WERI-Rb-1 (cell line): ENCODE results near the gene NOVA2.

ENCODE experiments used
- DNase-seq: peaks from one replicate; pipeline ENCODE4 v3.0.0-alpha.2; 2020
- H3K27ac ChIP-seq: fragments of 250-450 bp; sonication (Bioruptor Pico); 2 replicates; pipeline ENCODE4 v1.5.1; 2020; ENCODE audit warnings: mild to moderate bottlenecking, moderate library complexity
- H3K27me3 ChIP-seq: fragments of 250-450 bp; sonication (Bioruptor Pico); 2 replicates; pipeline ENCODE4 v1.5.1; 2021; ENCODE audit warnings: mild to moderate bottlenecking, low read depth, moderate library complexity; ENCODE audit not compliant: insufficient read depth, severe bottlenecking
- H3K36me3 ChIP-seq: fragments of 250-450 bp; sonication (Bioruptor Pico); 2 replicates; pipeline ENCODE4 v1.5.1; 2020; ENCODE audit warnings: mild to moderate bottlenecking, moderate library complexity
- H3K4me3 ChIP-seq: 2 replicates; pipeline ENCODE4 v1.5.1; 2011; ENCODE audit warnings: low read depth, mild to moderate bottlenecking, control low read depth, low read length
- H3K9me3 ChIP-seq: fragments of 250-450 bp; sonication (Bioruptor Pico); 2 replicates; pipeline ENCODE4 v1.5.1; 2021; ENCODE audit warnings: mild to moderate bottlenecking, moderate library complexity; ENCODE audit not compliant: severe bottlenecking
- TF ChIP-seq, protein P1 (sequence below): IDR thresholded peaks from 2 replicates; pipeline ENCODE4 v1.5.1; 2011; ENCODE audit warnings: low read depth, mild to moderate bottlenecking, control low read depth, inconsistent platforms, low read length

NOVA2 gene, protein sequence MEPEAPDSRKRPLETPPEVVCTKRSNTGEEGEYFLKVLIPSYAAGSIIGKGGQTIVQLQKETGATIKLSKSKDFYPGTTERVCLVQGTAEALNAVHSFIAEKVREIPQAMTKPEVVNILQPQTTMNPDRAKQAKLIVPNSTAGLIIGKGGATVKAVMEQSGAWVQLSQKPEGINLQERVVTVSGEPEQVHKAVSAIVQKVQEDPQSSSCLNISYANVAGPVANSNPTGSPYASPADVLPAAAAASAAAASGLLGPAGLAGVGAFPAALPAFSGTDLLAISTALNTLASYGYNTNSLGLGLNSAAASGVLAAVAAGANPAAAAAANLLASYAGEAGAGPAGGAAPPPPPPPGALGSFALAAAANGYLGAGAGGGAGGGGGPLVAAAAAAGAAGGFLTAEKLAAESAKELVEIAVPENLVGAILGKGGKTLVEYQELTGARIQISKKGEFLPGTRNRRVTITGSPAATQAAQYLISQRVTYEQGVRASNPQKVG

DNA sequence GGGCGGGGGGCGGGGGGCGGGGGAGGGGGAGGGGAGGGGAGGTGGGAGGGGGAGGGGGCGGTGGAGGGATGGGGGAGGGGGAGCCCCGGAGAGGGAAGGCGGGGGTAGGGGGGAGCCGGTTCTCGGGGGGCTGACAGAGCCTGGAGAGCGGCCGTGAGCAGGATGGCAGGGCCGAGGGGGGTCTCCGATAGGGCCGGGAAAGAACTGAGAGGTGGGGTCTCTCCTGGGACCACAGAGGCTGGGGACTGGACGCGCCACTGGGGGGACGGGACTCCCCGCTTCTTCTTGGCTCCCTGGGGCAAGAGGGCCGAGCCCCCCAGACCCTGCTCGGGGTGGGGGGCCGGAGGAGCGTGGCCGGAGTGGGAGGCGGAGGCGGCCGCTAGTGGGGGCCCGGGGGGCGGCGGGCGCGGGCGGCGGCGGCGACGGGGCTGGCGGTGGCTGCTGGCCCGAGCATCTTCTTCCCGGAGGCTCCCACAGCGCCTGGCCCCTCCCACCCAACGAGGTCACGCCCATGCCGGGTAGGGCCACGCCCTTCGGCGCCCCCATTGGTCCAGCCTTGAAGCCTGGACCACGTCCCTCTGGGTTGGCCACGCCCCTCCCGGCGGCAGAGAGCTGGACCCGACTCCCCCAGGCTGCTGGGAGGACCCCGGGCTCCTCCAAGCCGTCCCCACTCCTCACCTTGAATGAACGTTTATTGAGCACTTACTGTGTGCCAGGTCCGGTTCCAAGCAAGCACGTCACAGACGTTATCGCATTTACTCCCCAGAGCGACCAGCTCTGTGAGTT is at the start of gene NOVA2:
Gene NOVA2 (minus strand): TSS at position 313 of the 786 bp plus-strand sequence. CDS start 514 bp downstream, outside the sequence.
- Histone ChIP-seq H3K27ac (no peak within 1 kb of the TSS), H3K27me3 (no peaks in the 10 kb centered on the region), H3K4me3 (peak within 1 kb of the TSS; percentile 57), H3K36me3 (peaks cover 4% of the 10 kb centered on the region), H3K9me3 (no peaks in the 10 kb centered on the region)
- peak; percentile 91 for DNase-seq
- TF ChIP-seq, protein P1, sequence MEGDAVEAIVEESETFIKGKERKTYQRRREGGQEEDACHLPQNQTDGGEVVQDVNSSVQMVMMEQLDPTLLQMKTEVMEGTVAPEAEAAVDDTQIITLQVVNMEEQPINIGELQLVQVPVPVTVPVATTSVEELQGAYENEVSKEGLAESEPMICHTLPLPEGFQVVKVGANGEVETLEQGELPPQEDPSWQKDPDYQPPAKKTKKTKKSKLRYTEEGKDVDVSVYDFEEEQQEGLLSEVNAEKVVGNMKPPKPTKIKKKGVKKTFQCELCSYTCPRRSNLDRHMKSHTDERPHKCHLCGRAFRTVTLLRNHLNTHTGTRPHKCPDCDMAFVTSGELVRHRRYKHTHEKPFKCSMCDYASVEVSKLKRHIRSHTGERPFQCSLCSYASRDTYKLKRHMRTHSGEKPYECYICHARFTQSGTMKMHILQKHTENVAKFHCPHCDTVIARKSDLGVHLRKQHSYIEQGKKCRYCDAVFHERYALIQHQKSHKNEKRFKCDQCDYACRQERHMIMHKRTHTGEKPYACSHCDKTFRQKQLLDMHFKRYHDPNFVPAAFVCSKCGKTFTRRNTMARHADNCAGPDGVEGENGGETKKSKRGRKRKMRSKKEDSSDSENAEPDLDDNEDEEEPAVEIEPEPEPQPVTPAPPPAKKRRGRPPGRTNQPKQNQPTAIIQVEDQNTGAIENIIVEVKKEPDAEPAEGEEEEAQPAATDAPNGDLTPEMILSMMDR: no peak

DNA sequence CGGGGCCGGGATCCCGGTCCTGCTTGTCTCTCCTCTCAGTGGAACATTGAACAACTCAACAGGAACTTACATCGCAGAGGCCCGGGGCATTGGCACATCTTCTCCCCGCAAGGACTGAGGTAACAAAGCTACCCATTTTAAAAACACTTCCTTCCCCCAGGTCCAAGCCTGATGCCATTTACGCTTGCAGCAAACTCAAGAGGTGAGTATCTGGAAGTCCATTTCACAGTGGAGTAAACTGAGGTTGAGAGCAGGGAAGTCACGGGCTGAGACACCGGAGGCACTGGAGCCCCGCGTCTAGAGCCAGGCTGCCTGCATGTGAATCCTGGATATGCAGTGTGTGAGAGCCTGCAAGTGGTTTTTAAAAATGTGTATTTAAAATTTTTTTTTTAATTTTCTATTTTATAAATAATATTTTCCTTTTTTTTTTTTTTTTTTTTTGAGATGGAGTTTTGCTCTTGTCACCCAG is 49.7 kb upstream of the NOVA2 start:
- no peaks in the 10 kb centered on the region for H3K27me3 ChIP-seq
- DNase-seq: no peak
- peaks cover 3% of the 10 kb centered on the region for H3K9me3 ChIP-seq
- no peak overlapping the region for H3K4me3 ChIP-seq
- H3K27ac ChIP-seq: no peak overlapping the region
- TF ChIP-seq, protein P1: no peak
- no peaks in the 10 kb centered on the region for H3K36me3 ChIP-seq

DNA sequence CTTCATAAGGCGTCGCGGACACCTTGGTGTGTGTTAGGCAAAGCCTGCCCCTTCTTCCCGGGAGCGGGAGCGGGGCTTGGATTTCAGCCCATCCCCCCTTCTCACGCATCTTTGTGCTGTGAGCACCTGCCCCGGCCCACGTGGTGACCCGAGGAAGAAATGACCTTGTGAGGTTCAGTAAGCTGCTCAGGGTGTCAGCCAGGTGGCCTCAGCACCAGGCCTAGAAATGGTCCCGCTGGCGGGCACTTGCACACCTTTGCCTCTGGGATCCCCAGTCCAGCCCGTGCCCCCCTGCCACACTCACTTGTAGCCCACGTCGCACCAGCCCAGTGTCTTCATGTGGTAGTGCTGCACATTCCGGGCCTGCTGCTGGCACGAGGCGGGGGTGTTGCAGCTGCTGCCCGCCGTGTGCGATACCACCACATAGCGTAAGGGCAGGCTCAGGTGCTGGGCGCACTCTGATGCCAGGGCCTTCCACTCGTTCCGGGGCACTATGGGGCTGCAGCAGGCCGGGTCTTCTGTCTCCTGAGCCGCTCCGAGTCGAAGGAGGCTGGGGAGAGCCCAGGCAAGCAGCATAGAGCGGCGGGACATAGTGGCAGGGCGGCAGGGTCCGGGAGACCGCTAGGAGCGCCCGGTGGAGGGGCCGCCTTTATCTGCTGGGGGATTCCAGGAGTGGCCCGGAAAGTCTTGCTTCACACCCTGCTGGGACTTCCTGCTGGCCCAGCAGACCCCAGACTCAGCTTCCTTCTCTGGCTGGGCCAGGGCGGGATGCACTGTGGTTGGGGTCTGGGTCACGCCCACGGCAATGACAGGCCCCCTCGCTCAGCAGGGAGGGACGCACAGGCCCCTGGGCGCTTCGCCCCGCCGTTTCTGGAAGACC is 49.0 kb upstream of the NOVA2 start, which contains the start of gene PGLYRP1:
Gene PGLYRP1 (minus strand): TSS at position 623 of the 880 bp plus-strand sequence. CDS start 32 bp downstream, at position 591.
- DNase-seq: no peak
- Histone ChIP-seq H3K9me3 (peaks cover 3% of the 10 kb centered on the region), H3K27ac (no peak within 1 kb of the TSS), H3K4me3 (no peak within 1 kb of the TSS), H3K27me3 (no peaks in the 10 kb centered on the region), H3K36me3 (no peaks in the 10 kb centered on the region)
- TF ChIP-seq, protein P1: no peak

DNA sequence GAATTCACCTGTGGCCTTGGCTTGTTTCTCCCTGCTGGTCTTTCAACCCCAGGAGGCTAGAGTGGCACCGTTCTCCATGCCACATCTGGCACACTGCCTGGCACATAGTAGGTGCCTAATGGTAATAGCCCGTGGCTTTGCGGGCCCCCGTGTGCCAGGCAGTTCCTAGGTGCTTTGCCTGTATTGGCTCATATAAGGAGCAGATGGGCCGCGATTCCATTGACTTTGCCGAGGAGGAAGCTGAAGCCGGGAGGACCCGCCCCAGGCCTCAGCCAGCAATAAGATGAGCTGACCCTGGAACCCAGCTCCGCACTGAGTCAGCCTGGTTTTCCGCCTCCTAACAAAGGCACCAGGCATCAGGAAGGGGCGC is 48.4 kb upstream of the NOVA2 start:
- Histone ChIP-seq H3K27me3 (no peaks in the 10 kb centered on the region), H3K4me3 (no peak overlapping the region), H3K27ac (no peak overlapping the region), H3K9me3 (peaks cover 3% of the 10 kb centered on the region), H3K36me3 (no peaks in the 10 kb centered on the region)
- no peak for DNase-seq
- TF ChIP-seq, protein P1: no peak

DNA sequence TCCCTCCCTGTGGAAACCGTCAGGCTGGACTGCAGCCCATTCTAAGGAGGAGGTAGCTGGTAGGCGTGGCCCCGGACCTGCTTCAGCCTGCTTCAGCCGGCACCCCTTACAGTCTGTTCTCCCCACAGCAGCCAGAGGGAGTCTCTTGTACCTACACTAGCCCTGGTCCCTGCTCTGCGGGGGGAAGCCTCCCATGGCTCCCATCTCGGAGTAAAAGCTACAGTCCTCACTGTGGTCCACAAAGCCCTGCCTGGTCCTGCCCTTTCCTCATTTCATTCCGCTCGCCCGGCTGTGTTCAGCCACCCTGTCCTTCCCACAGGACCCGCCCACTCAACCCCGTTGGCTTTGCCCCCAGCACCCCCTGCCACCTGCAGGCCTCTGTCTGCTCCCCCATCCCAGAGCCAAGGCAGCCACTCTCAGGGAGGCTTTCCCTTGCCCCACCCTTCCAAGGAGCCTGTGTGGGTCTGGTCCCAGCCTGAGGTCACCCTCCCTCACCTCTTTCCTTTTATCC is 47.9 kb upstream of the NOVA2 start:
- H3K9me3 ChIP-seq: peaks cover 3% of the 10 kb centered on the region
- peak; percentile 37 for DNase-seq
- no peak overlapping the region for H3K4me3 ChIP-seq
- no peak overlapping the region for H3K27ac ChIP-seq
- H3K27me3 ChIP-seq: no peaks in the 10 kb centered on the region
- TF ChIP-seq, protein P1: 0 out of 2 replicates have a peak, but pooled peaks have one; percentile 28
- H3K36me3 ChIP-seq: no peaks in the 10 kb centered on the region
